Neural progenitor cell (in vitro differentiated cells): ENCODE data around the gene IHH. TPM values are rescaled to one million over a fixed set of nuclear protein-coding genes. Genes with fewer than 3 reads are reported as not detected.

Experiments used
- DNase-seq: peaks from one replicate; pipeline ENCODE4 v3.0.0-alpha.2; 2016; ENCODE audit warnings: low spot score
- H2AFZ ChIP-seq: fragments of 200-600 bp; sonication (generic); replicated peaks from 2 replicates; pipeline ENCODE4 v1.6.1; 2016; ENCODE audit warnings: antibody characterized with exemption
- H3F3A ChIP-seq: fragments of 200-600 bp; sonication (generic); 2 replicates; pipeline ENCODE4 v1.6.1; 2016; ENCODE audit warnings: antibody characterized with exemption, low read depth
- H3K27ac ChIP-seq: fragments of 200-600 bp; sonication (generic); 2 replicates; pipeline ENCODE4 v1.5.1; 2016; ENCODE audit warnings: mild to moderate bottlenecking
- H3K27me3 ChIP-seq: fragments of 200-600 bp; sonication (generic); 2 replicates; pipeline ENCODE4 v1.6.1; 2016; ENCODE audit warnings: mild to moderate bottlenecking, moderate library complexity
- H3K36me3 ChIP-seq: fragments of 200-600 bp; sonication (generic); 2 replicates; pipeline ENCODE4 v1.5.1; 2016
- H3K4me1 ChIP-seq: fragments of 200-600 bp; sonication (generic); 2 replicates; pipeline ENCODE4 v1.6.1; 2016; ENCODE audit warnings: mixed run types
- H3K4me2 ChIP-seq: fragments of 200-600 bp; sonication (generic); 2 replicates; pipeline ENCODE4 v1.6.1; 2016
- H3K4me3 ChIP-seq: fragments of 200-600 bp; sonication (generic); 2 replicates; pipeline ENCODE4 v1.5.1; 2016
- H3K79me2 ChIP-seq: fragments of 200-600 bp; sonication (generic); 2 replicates; pipeline ENCODE4 v1.6.1; 2016; ENCODE audit warnings: low read depth
- H3K9ac ChIP-seq: fragments of 200-600 bp; sonication (generic); 2 replicates; pipeline ENCODE4 v1.6.1; 2016
- H3K9me3 ChIP-seq: fragments of 200-600 bp; sonication (generic); 2 replicates; pipeline ENCODE4 v1.5.1; 2016; ENCODE audit warnings: low read depth
- H4K20me1 ChIP-seq: fragments of 200-600 bp; sonication (generic); 2 replicates; pipeline ENCODE4 v1.6.1; 2016; ENCODE audit warnings: low read depth
- H3K27ac Mint-ChIP-seq: 3 replicates; pipeline ENCODE4 v1.8.0; 2021; ENCODE audit warnings: mixed read lengths
- H3K27me3 Mint-ChIP-seq: 2 replicates; pipeline ENCODE4 v1.8.0; 2022; ENCODE audit warnings: low read depth, mild to moderate bottlenecking, inconsistent platforms, moderate library complexity, mixed read lengths; ENCODE audit not compliant: insufficient read depth
- H3K36me3 Mint-ChIP-seq: 3 replicates; pipeline ENCODE4 v1.8.0; 2021; ENCODE audit warnings: mixed read lengths
- H3K4me1 Mint-ChIP-seq: 3 replicates; pipeline ENCODE4 v1.8.0; 2021; ENCODE audit warnings: mixed read lengths
- H3K4me3 Mint-ChIP-seq: 3 replicates; pipeline ENCODE4 v1.8.0; 2021; ENCODE audit warnings: mild to moderate bottlenecking, moderate library complexity, mixed read lengths
- H3K9me3 Mint-ChIP-seq: 3 replicates; pipeline ENCODE4 v1.8.0; 2020; ENCODE audit warnings: mixed read lengths
- CTCF ChIP-seq: fragments of 200-600 bp; sonication (generic); IDR thresholded peaks from 2 replicates; pipeline ENCODE4 v1.5.1; 2017; ENCODE audit warnings: antibody characterized with exemption, mild to moderate bottlenecking
- EZH2 ChIP-seq: fragments of 200-600 bp; sonication (generic); IDR thresholded peaks from 2 replicates; pipeline ENCODE4 v1.6.1; 2017; ENCODE audit warnings: antibody characterized with exemption, mild to moderate bottlenecking, moderate library complexity
- EZH2phosphoT487 ChIP-seq: fragments of 200-600 bp; sonication (generic); IDR thresholded peaks from 2 replicates; pipeline ENCODE4 v1.6.1; 2017; ENCODE audit warnings: antibody characterized with exemption
- total RNA-seq: library from RNA; depleted of rRNA; stranded (reverse); fragments of >200 nt; gene quantifications from 2 replicates; pipeline ENCODE4 v1.2.3, GENCODE V29; 2015; ENCODE audit warnings: low replicate concordance

The IHH gene
- total RNA-seq, 1 donor from 2014 or later = not detected

DNA sequence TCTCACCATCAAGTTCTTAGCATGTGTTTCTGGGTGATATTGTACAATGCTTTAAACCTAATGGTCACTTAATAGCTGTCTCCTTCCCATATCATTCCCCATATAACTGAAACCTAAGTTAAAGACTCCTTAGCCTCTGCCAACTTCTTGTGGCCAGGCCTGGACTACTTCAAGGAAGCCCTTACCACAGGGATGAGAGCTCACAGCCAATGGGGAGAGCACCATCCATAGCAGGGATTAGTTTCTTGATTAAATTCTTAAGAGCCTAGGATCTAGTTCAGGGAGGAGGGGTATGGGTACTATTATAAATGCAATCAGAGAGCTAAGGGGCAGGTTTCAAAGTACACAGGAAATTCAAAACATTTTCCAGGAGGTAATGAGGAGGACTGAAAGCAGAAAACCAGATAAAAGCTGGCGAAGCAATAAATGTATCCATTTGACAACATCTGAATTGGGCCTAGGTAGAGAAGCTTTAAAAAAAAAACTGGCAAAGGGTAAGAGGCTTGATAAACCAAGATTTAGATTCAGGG, 34.8 kb upstream of the IHH start:
- no peak overlapping the region for H3K27ac ChIP-seq
- no peaks in the 10 kb centered on the region for H3K4me1 Mint-ChIP-seq
- H3F3A ChIP-seq = no peaks in the 10 kb centered on the region
- no peak for DNase-seq
- no peak overlapping the region for H3K4me3 Mint-ChIP-seq
- H2AFZ ChIP-seq = no peak overlapping the region
- H3K4me3 ChIP-seq = no peak overlapping the region
- H3K9me3 Mint-ChIP-seq = no peaks in the 10 kb centered on the region
- no peak for TF ChIP-seq CTCF
- TF ChIP-seq EZH2phosphoT487 = no peak
- no peaks in the 10 kb centered on the region for H3K27me3 Mint-ChIP-seq
- no peak overlapping the region for H3K4me2 ChIP-seq
- no peak overlapping the region for H3K9ac ChIP-seq
- peaks cover 3% of the 10 kb centered on the region for H3K36me3 Mint-ChIP-seq
- H3K79me2 ChIP-seq = no peaks in the 10 kb centered on the region
- no peaks in the 10 kb centered on the region for H4K20me1 ChIP-seq
- H3K36me3 ChIP-seq = no peaks in the 10 kb centered on the region
- H3K27ac Mint-ChIP-seq = no peak overlapping the region
- no peaks in the 10 kb centered on the region for H3K27me3 ChIP-seq
- no peaks in the 10 kb centered on the region for H3K9me3 ChIP-seq
- no peaks in the 10 kb centered on the region for H3K4me1 ChIP-seq

DNA sequence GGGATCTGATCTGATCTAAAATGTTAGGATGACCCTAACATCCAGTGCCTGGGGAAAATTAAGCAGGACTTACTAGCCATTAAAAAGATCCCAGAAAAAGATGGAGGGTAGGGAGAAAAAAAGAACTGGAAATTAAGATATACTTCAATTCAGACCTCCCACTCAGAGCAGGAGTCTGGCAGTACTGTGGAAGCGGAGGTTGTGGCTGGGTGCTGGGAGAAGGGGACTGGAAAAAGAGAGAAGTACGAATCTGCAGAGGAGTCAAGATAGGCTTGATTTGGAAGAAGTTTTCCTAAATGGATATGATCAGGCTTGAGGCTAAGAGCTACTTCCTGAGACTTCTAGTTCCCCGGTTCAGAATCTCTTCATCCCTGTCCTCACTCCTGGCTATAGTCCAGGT, 33.5 kb upstream of the IHH start:
- Histone ChIP-seq H3K27ac (no peak overlapping the region), H4K20me1 (no peaks in the 10 kb centered on the region), H3K4me3 (no peak overlapping the region), H3F3A (no peaks in the 10 kb centered on the region), H3K9ac (no peak overlapping the region), H3K27me3 (no peaks in the 10 kb centered on the region), H3K4me2 (no peak overlapping the region), H2AFZ (no peak overlapping the region), H3K79me2 (no peaks in the 10 kb centered on the region), H3K4me1 (no peaks in the 10 kb centered on the region), H3K36me3 (no peaks in the 10 kb centered on the region), H3K9me3 (no peaks in the 10 kb centered on the region)
- TF ChIP-seq CTCF (no peak), EZH2phosphoT487 (no peak), EZH2 (no peak)
- Mint-ChIP-seq H3K36me3 (peaks cover 3% of the 10 kb centered on the region), H3K4me3 (no peak overlapping the region), H3K27ac (no peak overlapping the region), H3K27me3 (no peaks in the 10 kb centered on the region), H3K9me3 (no peaks in the 10 kb centered on the region), H3K4me1 (no peaks in the 10 kb centered on the region)
- DNase-seq = no peak

GRCh38 chr2:219090436-219091299, 29.9 kb upstream of the IHH start:
- H3K4me1 ChIP-seq = peaks cover 10% of the 10 kb centered on the region
- H3K36me3 ChIP-seq = no peaks in the 10 kb centered on the region
- no peak overlapping the region for H2AFZ ChIP-seq
- H3K36me3 Mint-ChIP-seq = peaks cover 5% of the 10 kb centered on the region
- H3K9me3 ChIP-seq = no peaks in the 10 kb centered on the region
- no peak overlapping the region for H3K4me2 ChIP-seq
- H3K27ac Mint-ChIP-seq = no peak overlapping the region
- no peaks in the 10 kb centered on the region for H3F3A ChIP-seq
- no peaks in the 10 kb centered on the region for H4K20me1 ChIP-seq
- no peak for DNase-seq
- no peaks in the 10 kb centered on the region for H3K27me3 Mint-ChIP-seq
- TF ChIP-seq EZH2phosphoT487 (no peak), EZH2 (no peak), CTCF (no peak)
- H3K79me2 ChIP-seq = no peaks in the 10 kb centered on the region
- no peaks in the 10 kb centered on the region for H3K27me3 ChIP-seq
- H3K4me1 Mint-ChIP-seq = peaks cover 16% of the 10 kb centered on the region
- H3K27ac ChIP-seq = no peak overlapping the region
- H3K9ac ChIP-seq = no peak overlapping the region
- H3K4me3 Mint-ChIP-seq = no peak overlapping the region
- no peaks in the 10 kb centered on the region for H3K9me3 Mint-ChIP-seq
- H3K4me3 ChIP-seq = no peak overlapping the region
